Panc1 (cell line): ENCODE results near the gene KBTBD12.

Source experiments
- POLR2AphosphoS5 ChIP-seq: IDR thresholded peaks from 2 replicates; pipeline ENCODE4 v1.6.1; 2012; ENCODE audit warnings: mild to moderate bottlenecking, low read depth, low read length, moderate library complexity
- SIN3A ChIP-seq: IDR thresholded peaks from 2 replicates; pipeline ENCODE4 v1.6.1; 2012; ENCODE audit warnings: low read depth, mild to moderate bottlenecking, low read length, moderate library complexity, borderline replicate concordance; ENCODE audit not compliant: insufficient read depth
- TF ChIP-seq, protein P1 (sequence below): fragments of 450-650 bp; IDR thresholded peaks from 2 replicates; pipeline ENCODE4 v1.5.1; 2017; ENCODE audit warnings: mild to moderate bottlenecking

DNA sequence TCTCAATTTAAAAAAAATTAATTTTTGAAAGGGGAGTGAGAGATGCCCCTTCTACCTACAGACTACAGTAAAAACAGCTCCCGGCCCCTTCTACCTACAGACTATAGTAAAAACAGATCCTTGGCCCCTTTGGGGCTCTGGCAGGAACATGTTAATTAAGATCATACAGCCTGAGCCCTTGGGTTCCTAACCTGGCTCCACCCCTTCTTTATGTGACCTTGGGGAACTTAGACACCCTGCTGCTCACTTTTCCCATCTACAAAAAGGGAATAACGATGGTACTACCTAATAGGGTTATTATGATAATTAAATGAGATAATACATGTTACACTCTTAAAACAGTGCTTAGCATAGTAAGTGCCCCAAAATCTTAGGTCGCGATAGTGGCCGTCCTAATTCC, 77.1 kb downstream of the KBTBD12 start:
- no peak for TF ChIP-seq POLR2AphosphoS5
- TF ChIP-seq, protein P1, sequence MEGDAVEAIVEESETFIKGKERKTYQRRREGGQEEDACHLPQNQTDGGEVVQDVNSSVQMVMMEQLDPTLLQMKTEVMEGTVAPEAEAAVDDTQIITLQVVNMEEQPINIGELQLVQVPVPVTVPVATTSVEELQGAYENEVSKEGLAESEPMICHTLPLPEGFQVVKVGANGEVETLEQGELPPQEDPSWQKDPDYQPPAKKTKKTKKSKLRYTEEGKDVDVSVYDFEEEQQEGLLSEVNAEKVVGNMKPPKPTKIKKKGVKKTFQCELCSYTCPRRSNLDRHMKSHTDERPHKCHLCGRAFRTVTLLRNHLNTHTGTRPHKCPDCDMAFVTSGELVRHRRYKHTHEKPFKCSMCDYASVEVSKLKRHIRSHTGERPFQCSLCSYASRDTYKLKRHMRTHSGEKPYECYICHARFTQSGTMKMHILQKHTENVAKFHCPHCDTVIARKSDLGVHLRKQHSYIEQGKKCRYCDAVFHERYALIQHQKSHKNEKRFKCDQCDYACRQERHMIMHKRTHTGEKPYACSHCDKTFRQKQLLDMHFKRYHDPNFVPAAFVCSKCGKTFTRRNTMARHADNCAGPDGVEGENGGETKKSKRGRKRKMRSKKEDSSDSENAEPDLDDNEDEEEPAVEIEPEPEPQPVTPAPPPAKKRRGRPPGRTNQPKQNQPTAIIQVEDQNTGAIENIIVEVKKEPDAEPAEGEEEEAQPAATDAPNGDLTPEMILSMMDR = no peak
- TF ChIP-seq SIN3A = no peak
